GM21526 (cell line): Measurements from ENCODE around the gene ABR.
"Not testable (repeated sequence)": the region's sequence is repeated elsewhere in the genome, so short reads cannot be mapped to it uniquely, and the experiment has no call there.

Source experiments
- ATAC-seq: cut with Tn5 transposase; IDR thresholded peaks from one replicate; pipeline ENCODE4 v1.9.1; 2021; ENCODE audit warnings: moderate library complexity; ENCODE audit not compliant: unreplicated experiment, low FRiP score

The ABR gene

GRCh38 chr17:1150863-1151600 lies 28.7 kb downstream of the ABR start:
- ATAC-seq, result no peak

- no peak for ATAC-seq
These were observed 29.9 kb downstream of the ABR start for GRCh38 chr17:1149869-1150268.

- no peak for ATAC-seq
These were observed 32.1 kb downstream of the ABR start for GRCh38 chr17:1147664-1148063.

GRCh38 chr17:1146561-1147265 lies 33.1 kb downstream of the ABR start:
- no peak for ATAC-seq

GRCh38 chr17:1145311-1145986 lies 34.3 kb downstream of the ABR start:
- no peak for ATAC-seq

- no peak for ATAC-seq
These were observed 35.6 kb downstream of the ABR start for GRCh38 chr17:1144162-1144561.

- no peak for ATAC-seq
These were observed 36.2 kb downstream of the ABR start for GRCh38 chr17:1143573-1143972.

- ATAC-seq, result no peak
These were observed 37.2 kb downstream of the ABR start for GRCh38 chr17:1142561-1142971.

GRCh38 chr17:1137465-1137894 lies 42.3 kb downstream of the ABR start:
- no peak for ATAC-seq

GRCh38 chr17:1136748-1137147 lies 43.0 kb downstream of the ABR start:
- no peak for ATAC-seq

GRCh38 chr17:1134634-1135324 lies 45.0 kb downstream of the ABR start:
- no peak for ATAC-seq

- no peak for ATAC-seq
These were observed 49.6 kb downstream of the ABR start for GRCh38 chr17:1130191-1130590.

GRCh38 chr17:1128463-1128862 lies 51.3 kb downstream of the ABR start:
- ATAC-seq, result not testable (repeated sequence)

GRCh38 chr17:1126801-1127550 lies 52.8 kb downstream of the ABR start:
- no peak for ATAC-seq

GRCh38 chr17:1126250-1126797 lies 53.5 kb downstream of the ABR start:
- no peak for ATAC-seq

GRCh38 chr17:1125788-1126145 lies 54.0 kb downstream of the ABR start:
- ATAC-seq, result no peak

GRCh38 chr17:1124896-1125787 lies 54.6 kb downstream of the ABR start:
- ATAC-seq, result no peak

GRCh38 chr17:1123921-1124715 lies 55.7 kb downstream of the ABR start:
- ATAC-seq, result no peak
